Measurements from ENCODE around the gene XYLT1. TPM values are rescaled to one million over a fixed set of nuclear protein-coding genes. Genes with fewer than 3 reads are reported as not detected.

Gene XYLT1
- total RNA-seq, 1 experiment from 2014 or later = 12.5 TPM

DNA sequence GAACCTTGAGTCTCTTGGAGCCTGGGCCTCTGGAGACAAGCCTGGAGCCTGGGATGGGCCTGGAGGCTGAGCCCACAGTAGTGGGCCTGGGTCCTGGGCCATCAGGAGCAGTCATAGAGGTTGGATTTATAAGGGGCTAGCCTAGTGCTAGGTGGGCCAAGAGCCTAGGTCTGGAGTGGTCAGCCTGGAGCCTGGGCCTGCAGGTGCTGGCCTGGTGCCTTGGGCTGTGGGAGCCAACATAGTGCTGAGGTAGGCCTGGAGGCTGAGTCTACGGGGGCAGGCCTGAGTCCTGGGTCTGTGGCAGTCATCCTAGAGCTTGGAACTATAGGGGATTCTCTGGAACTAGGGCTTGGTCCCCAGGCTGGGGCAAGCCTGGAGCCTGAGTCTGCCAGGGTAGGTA is 414.1 kb downstream of the XYLT1 start:
- Mint-ChIP-seq H3K4me1 (ENCODE audit: low read depth, unreplicated experiment) (no peaks in the 10 kb centered on the region), H3K27ac (ENCODE audit: unreplicated experiment) (no peak overlapping the region), H3K27me3 (ENCODE audit: insufficient read depth, unreplicated experiment) (peaks cover 6% of the 10 kb centered on the region), H3K36me3 (ENCODE audit: insufficient read depth, unreplicated experiment) (no peaks in the 10 kb centered on the region), H3K4me3 (ENCODE audit: unreplicated experiment) (no peak overlapping the region), H3K9me3 (ENCODE audit: unreplicated experiment) (peaks cover 20% of the 10 kb centered on the region)
- H3K9me3 ChIP-seq = no peaks in the 10 kb centered on the region
- H3K4me1 ChIP-seq = no peaks in the 10 kb centered on the region
- TF ChIP-seq, protein P1, sequence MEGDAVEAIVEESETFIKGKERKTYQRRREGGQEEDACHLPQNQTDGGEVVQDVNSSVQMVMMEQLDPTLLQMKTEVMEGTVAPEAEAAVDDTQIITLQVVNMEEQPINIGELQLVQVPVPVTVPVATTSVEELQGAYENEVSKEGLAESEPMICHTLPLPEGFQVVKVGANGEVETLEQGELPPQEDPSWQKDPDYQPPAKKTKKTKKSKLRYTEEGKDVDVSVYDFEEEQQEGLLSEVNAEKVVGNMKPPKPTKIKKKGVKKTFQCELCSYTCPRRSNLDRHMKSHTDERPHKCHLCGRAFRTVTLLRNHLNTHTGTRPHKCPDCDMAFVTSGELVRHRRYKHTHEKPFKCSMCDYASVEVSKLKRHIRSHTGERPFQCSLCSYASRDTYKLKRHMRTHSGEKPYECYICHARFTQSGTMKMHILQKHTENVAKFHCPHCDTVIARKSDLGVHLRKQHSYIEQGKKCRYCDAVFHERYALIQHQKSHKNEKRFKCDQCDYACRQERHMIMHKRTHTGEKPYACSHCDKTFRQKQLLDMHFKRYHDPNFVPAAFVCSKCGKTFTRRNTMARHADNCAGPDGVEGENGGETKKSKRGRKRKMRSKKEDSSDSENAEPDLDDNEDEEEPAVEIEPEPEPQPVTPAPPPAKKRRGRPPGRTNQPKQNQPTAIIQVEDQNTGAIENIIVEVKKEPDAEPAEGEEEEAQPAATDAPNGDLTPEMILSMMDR (IDR thresholded peaks at IDR 0.05; ENCODE audit: insufficient read depth in 1 of 2, low read depth in 1 of 2, low read length in 1 of 2, severe bottlenecking in 1 of 2, unreplicated experiment in 1 of 2) = no peak
- intact Hi-C loops (cut with micrococcal nuclease; ENCODE audit: unreplicated experiment) = no loop called here
- no peaks in the 10 kb centered on the region for H3K27me3 ChIP-seq (replicated peaks; ENCODE audit: control insufficient read depth, insufficient read depth, low read length)
- BruUV-seq (replicated peaks) = no TSS peak
- DNase-seq = no peak
- H3K36me3 ChIP-seq (ENCODE audit: control insufficient read depth, insufficient read depth, low read length) = no peaks in the 10 kb centered on the region
- no peak overlapping the region for H3K4me3 ChIP-seq (ENCODE audit: low read depth, low read length)
- ChIA-PET CTCF (no interaction called here), POLR2A (no interaction called here)

DNA sequence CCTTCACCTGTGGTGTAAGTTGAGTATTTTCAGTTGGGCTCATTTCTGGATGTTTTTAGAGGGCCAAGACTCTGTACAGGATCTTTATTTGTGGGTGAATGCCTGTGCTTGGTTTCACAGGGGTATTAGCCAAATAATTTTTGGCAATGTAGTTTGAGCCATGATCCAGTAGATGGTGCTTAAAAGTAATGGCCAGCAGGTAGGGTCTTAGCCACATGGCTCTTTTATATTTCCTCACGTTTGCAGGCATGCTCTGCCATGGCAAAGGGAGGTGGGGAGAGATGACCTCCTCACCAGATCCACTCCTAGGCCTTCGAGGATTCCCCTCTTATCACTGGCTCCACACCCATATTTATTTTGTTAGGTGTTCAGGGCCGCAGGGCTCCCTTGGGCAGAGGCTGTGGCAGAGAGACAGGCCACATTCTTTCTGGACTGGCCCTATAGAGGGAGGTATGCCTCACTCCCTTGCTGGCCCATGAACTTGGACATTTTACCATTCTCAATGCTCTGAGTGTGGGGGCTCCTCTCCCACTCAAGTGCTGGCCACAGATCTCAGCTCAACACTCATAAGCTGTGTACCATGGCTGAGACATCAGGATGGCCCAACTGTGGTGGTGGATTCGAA is 417.1 kb downstream of the XYLT1 start:
- Mint-ChIP-seq H3K4me3 (ENCODE audit: unreplicated experiment) (no peak overlapping the region), H3K27ac (ENCODE audit: unreplicated experiment) (no peak overlapping the region), H3K4me1 (ENCODE audit: low read depth, unreplicated experiment) (no peaks in the 10 kb centered on the region), H3K9me3 (ENCODE audit: unreplicated experiment) (peaks cover 19% of the 10 kb centered on the region), H3K27me3 (ENCODE audit: insufficient read depth, unreplicated experiment) (peaks cover 6% of the 10 kb centered on the region), H3K36me3 (ENCODE audit: insufficient read depth, unreplicated experiment) (no peaks in the 10 kb centered on the region)
- no peaks in the 10 kb centered on the region for H3K27me3 ChIP-seq (replicated peaks; ENCODE audit: control insufficient read depth, insufficient read depth, low read length)
- no peaks in the 10 kb centered on the region for H3K36me3 ChIP-seq (ENCODE audit: control insufficient read depth, insufficient read depth, low read length)
- POLR2A ChIA-PET = no interaction called here
- intact Hi-C loops (cut with micrococcal nuclease; ENCODE audit: unreplicated experiment) = no loop called here
- H3K4me1 ChIP-seq = no peaks in the 10 kb centered on the region
- TF ChIP-seq, protein P1 (IDR thresholded peaks at IDR 0.05; ENCODE audit: insufficient read depth in 1 of 2, low read depth in 1 of 2, low read length in 1 of 2, severe bottlenecking in 1 of 2, unreplicated experiment in 1 of 2) = no peak
- no TSS peak for BruUV-seq (replicated peaks)
- CTCF ChIA-PET = no interaction called here
- H3K9me3 ChIP-seq = no peaks in the 10 kb centered on the region
- DNase-seq = no peak
- no peak overlapping the region for H3K4me3 ChIP-seq (ENCODE audit: low read depth, low read length)
